GM13977 (cell line): ENCODE results near the gene KRTAP5-6.
"Not testable (repeated sequence)": the region's sequence is repeated elsewhere in the genome, so short reads cannot be mapped to it uniquely, and the experiment has no call there.

Experiments used
- DNase-seq: peaks from one replicate; pipeline ENCODE4 v3.0.0; 2012; ENCODE audit warnings: low spot score
- in situ Hi-C: fragments of 300-500 bp; cut with MboI; formaldehyde crosslinking; loops from one replicate; pipeline ENCODE4 v1.12.0; 2022; ENCODE audit warnings: low sequenced_read_pairs, low pct_unique_long_range_greater_than_20kb, mixed read lengths, inconsistent platforms; ENCODE audit not compliant: unreplicated experiment
- TF ChIP-seq, protein P1 (sequence below): IDR thresholded peaks from 2 replicates; pipeline ENCODE4 v1.5.1; 2012; ENCODE audit warnings: mild to moderate bottlenecking, control low read depth; ENCODE audit not compliant: insufficient read depth; ENCODE audit errors: extremely low read depth, missing control alignments

Gene KRTAP5-6

DNA sequence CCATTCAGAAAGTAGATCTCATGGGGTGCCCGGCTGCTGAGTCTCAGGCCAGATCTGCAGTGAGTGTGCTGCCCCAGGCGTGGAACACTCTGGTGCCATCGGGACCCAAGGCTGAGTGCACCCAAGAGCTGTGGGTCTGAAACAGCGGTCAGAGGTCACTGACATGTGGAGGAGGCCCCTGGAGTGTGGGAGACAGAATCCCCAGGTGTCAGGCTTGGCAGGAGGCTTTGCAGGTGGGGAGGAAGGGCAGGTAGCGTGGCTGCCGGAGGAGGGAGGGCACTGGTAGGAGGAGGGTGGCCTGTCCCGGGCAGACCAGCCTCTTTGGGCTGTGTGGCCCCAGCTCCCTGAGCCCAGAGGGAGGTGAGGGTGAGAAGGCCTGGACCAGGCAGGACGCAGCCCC is 31.7 kb upstream of the KRTAP5-6 start:
- TF ChIP-seq, protein P1, sequence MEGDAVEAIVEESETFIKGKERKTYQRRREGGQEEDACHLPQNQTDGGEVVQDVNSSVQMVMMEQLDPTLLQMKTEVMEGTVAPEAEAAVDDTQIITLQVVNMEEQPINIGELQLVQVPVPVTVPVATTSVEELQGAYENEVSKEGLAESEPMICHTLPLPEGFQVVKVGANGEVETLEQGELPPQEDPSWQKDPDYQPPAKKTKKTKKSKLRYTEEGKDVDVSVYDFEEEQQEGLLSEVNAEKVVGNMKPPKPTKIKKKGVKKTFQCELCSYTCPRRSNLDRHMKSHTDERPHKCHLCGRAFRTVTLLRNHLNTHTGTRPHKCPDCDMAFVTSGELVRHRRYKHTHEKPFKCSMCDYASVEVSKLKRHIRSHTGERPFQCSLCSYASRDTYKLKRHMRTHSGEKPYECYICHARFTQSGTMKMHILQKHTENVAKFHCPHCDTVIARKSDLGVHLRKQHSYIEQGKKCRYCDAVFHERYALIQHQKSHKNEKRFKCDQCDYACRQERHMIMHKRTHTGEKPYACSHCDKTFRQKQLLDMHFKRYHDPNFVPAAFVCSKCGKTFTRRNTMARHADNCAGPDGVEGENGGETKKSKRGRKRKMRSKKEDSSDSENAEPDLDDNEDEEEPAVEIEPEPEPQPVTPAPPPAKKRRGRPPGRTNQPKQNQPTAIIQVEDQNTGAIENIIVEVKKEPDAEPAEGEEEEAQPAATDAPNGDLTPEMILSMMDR = no peak
- in situ Hi-C loops = no loop called here
- DNase-seq = no peak

- TF ChIP-seq, protein P1 = no peak
- no peak for DNase-seq
- in situ Hi-C loops = no loop called here
These were observed 29.7 kb upstream of the KRTAP5-6 start for GRCh38 chr11:1667121-1667850.

DNA sequence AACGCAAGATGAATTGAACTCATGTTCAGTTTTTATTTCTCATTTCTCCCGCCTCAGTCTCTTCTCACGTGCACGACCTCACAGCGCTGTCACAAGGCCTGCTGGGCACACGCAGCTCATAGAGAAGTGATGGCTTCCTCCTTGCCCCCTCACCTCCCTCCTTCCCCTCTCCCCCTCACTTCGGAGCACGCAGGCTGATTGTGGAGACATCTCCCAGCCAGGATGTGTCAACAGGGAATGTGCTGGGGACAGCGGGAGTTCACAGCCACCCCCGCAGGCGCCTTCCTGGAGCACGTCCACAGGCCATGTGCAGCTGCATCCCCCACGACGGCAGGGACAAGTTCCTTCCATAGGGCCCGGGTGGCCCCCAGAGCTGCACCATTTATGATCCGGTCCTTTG is 29.1 kb upstream of the KRTAP5-6 start:
- no peak for DNase-seq
- TF ChIP-seq, protein P1 = no peak
- in situ Hi-C loops = no loop called here

DNA sequence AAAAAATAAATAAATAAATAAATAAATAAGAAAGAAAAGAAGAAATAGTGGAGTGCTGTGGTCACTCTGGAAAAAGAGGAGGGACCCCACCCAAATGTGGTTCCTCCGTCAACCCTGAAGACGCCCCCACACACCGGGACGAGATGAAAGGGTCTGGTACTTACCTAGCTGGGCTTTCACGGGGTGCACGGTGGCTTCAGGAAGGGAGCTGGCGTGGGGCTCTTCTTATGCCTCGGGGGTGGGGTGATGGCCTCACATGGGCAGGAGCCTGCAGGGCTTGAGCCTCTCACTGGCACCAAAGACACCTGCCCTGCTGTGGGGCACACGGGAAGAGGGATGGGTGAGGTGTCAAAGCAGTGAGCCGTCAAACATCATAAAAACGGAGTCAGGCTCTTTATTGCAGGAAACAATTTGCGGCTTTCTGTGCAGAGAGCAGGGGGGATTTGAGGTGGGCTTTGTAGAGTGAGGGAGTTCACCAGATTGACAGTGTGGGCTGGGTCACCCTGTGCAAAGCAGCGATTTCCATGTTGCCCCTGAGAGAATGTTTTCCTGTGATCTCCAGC is 28.0 kb upstream of the KRTAP5-6 start:
- in situ Hi-C loops = no loop called here
- TF ChIP-seq, protein P1 = no peak
- no peak for DNase-seq

- TF ChIP-seq, protein P1 = no peak
- DNase-seq = no peak
- in situ Hi-C loops = no loop called here
These were observed 27.3 kb upstream of the KRTAP5-6 start for GRCh38 chr11:1669546-1670218.

GRCh38 chr11:1670457-1670856 is 26.5 kb upstream of the KRTAP5-6 start:
- in situ Hi-C loops = not testable (repeated sequence)

GRCh38 chr11:1670905-1671371 is 26.1 kb upstream of the KRTAP5-6 start:
- TF ChIP-seq, protein P1 = no peak
- in situ Hi-C loops = no loop called here
- peak; percentile 44 for DNase-seq

More at GRCh38 chr11:1670457-1670856, 26.5 kb upstream of the KRTAP5-6 start:
- not testable (repeated sequence) for DNase-seq
